ENCODE measurements around the gene ZFP36L1. TPM values are rescaled to one million over a fixed set of nuclear protein-coding genes. Genes with fewer than 3 reads are reported as not detected.

The ZFP36L1 gene
- polyA plus RNA-seq, 1 donor from 2014 or later, result 0.48 TPM

DNA sequence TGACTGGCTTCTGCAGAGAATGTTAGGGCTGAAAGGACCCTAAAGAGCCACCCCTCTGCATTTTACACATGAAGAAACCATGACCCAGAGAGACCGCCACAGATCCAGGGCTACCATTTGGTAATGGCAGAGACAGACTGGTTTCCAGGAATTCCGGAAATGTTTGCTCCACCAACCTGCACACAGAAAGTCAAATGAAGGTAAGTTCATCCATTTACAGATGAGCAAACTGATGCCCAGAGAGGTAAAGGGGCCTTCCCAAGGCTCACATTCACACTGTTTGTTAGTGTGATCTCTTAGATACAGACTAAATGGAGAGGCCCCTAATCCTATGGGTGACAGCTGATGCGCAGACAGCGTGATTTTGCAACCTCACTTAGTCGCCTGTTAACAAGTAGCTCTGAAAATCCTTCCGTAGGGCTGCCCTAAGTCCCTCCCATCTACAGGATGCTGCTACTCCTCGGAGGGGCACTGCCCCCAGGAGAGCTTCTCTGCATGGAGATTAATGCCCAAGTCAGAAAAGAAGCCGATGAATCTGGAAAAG, 33.8 kb downstream of the ZFP36L1 start:
- Histone ChIP-seq H3K9me3 (ENCODE audit: low read length) (no peaks in the 10 kb centered on the region), H3K79me2 (replicated peaks; ENCODE audit: insufficient read depth, low read length) (no peaks in the 10 kb centered on the region), H3K27me3 (ENCODE audit: insufficient read depth, low read depth, low read length) (no peaks in the 10 kb centered on the region), H3K4me2 (ENCODE audit: low read length) (no peak overlapping the region), H3K9ac (ENCODE audit: low read length) (no peak overlapping the region), H4K20me1 (ENCODE audit: insufficient read depth) (no peaks in the 10 kb centered on the region), H3K36me3 (ENCODE audit: insufficient read depth, low read length) (no peaks in the 10 kb centered on the region), H2AFZ (ENCODE audit: low read depth, low read length) (no peak overlapping the region), H3K9me2 (ENCODE audit: insufficient read depth, low read length) (no peaks in the 10 kb centered on the region), H3F3A (ENCODE audit: insufficient read depth, low read length, poor library complexity, severe bottlenecking) (no peaks in the 10 kb centered on the region), H3K27ac (ENCODE audit: low read length) (no peak overlapping the region), H3K4me3 (ENCODE audit: low read length) (no peak overlapping the region)
- TF ChIP-seq POLR2AphosphoS5 (IDR thresholded peaks at IDR 0.05), result no peak
- TF ChIP-seq EZH2 (IDR thresholded peaks at IDR 0.05; ENCODE audit: borderline replicate concordance, insufficient read depth, low read length, poor library complexity, severe bottlenecking), result no peak
- no peak for TF ChIP-seq MXI1 (conservative IDR thresholded peaks at IDR 0.05; ENCODE audit: poor library complexity, severe bottlenecking)
- TF ChIP-seq SMC3 (conservative IDR thresholded peaks at IDR 0.05; ENCODE audit: poor library complexity), result no peak
- no peak for TF ChIP-seq RAD21 (conservative IDR thresholded peaks at IDR 0.05)
- TF ChIP-seq EP300 (conservative IDR thresholded peaks at IDR 0.05; ENCODE audit: poor library complexity, severe bottlenecking), result no peak
- TF ChIP-seq TAF1 (IDR thresholded peaks at IDR 0.05; ENCODE audit: low read depth), result no peak
- TF ChIP-seq, protein P1, sequence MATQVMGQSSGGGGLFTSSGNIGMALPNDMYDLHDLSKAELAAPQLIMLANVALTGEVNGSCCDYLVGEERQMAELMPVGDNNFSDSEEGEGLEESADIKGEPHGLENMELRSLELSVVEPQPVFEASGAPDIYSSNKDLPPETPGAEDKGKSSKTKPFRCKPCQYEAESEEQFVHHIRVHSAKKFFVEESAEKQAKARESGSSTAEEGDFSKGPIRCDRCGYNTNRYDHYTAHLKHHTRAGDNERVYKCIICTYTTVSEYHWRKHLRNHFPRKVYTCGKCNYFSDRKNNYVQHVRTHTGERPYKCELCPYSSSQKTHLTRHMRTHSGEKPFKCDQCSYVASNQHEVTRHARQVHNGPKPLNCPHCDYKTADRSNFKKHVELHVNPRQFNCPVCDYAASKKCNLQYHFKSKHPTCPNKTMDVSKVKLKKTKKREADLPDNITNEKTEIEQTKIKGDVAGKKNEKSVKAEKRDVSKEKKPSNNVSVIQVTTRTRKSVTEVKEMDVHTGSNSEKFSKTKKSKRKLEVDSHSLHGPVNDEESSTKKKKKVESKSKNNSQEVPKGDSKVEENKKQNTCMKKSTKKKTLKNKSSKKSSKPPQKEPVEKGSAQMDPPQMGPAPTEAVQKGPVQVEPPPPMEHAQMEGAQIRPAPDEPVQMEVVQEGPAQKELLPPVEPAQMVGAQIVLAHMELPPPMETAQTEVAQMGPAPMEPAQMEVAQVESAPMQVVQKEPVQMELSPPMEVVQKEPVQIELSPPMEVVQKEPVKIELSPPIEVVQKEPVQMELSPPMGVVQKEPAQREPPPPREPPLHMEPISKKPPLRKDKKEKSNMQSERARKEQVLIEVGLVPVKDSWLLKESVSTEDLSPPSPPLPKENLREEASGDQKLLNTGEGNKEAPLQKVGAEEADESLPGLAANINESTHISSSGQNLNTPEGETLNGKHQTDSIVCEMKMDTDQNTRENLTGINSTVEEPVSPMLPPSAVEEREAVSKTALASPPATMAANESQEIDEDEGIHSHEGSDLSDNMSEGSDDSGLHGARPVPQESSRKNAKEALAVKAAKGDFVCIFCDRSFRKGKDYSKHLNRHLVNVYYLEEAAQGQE (IDR thresholded peaks at IDR 0.05; ENCODE audit: borderline replicate concordance), result no peak
- TF ChIP-seq, protein P2, sequence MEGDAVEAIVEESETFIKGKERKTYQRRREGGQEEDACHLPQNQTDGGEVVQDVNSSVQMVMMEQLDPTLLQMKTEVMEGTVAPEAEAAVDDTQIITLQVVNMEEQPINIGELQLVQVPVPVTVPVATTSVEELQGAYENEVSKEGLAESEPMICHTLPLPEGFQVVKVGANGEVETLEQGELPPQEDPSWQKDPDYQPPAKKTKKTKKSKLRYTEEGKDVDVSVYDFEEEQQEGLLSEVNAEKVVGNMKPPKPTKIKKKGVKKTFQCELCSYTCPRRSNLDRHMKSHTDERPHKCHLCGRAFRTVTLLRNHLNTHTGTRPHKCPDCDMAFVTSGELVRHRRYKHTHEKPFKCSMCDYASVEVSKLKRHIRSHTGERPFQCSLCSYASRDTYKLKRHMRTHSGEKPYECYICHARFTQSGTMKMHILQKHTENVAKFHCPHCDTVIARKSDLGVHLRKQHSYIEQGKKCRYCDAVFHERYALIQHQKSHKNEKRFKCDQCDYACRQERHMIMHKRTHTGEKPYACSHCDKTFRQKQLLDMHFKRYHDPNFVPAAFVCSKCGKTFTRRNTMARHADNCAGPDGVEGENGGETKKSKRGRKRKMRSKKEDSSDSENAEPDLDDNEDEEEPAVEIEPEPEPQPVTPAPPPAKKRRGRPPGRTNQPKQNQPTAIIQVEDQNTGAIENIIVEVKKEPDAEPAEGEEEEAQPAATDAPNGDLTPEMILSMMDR (IDR thresholded peaks at IDR 0.05; ENCODE audit: poor library complexity, severe bottlenecking), result no peak

DNA sequence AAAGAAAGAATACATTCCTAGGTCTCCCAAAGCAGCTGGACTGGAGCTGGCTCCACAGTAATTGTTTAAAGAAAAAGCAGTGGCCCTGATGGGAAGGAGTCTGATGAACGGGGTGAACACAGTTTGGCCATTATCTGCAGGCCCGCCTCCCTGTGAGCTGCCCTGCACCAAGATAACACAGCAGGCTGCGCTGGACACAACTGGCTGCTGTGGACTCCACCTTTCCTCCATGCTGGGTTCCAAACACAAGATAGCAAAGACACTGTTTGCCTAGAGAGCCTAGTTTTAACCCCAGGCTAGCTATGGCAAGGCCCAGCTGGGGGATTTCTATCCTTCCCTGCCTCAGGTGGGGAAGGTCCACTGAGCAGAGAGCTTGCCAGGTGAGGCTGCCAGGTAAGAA, 34.6 kb downstream of the ZFP36L1 start:
- no peak overlapping the region for H3K4me2 ChIP-seq (ENCODE audit: low read length)
- H3K9me3 ChIP-seq (ENCODE audit: low read length), result no peaks in the 10 kb centered on the region
- H3F3A ChIP-seq (ENCODE audit: insufficient read depth, low read length, poor library complexity, severe bottlenecking), result no peaks in the 10 kb centered on the region
- TF ChIP-seq EP300 (conservative IDR thresholded peaks at IDR 0.05; ENCODE audit: poor library complexity, severe bottlenecking), result no peak
- H3K79me2 ChIP-seq (replicated peaks; ENCODE audit: insufficient read depth, low read length), result no peaks in the 10 kb centered on the region
- H3K27ac ChIP-seq (ENCODE audit: low read length), result no peak overlapping the region
- no peaks in the 10 kb centered on the region for H3K27me3 ChIP-seq (ENCODE audit: insufficient read depth, low read depth, low read length)
- H3K36me3 ChIP-seq (ENCODE audit: insufficient read depth, low read length), result no peaks in the 10 kb centered on the region
- H3K4me3 ChIP-seq (ENCODE audit: low read length), result no peak overlapping the region
- H2AFZ ChIP-seq (ENCODE audit: low read depth, low read length), result no peak overlapping the region
- no peak overlapping the region for H3K9ac ChIP-seq (ENCODE audit: low read length)
- H4K20me1 ChIP-seq (ENCODE audit: insufficient read depth), result no peaks in the 10 kb centered on the region
- H3K9me2 ChIP-seq (ENCODE audit: insufficient read depth, low read length), result no peaks in the 10 kb centered on the region

Measured in neural cell (in vitro differentiated cells).